Fibroblast of lung (primary cell): ENCODE measurements around the gene RPH3AL. TPM values are rescaled to one million over a fixed set of nuclear protein-coding genes. Genes with fewer than 3 reads are reported as not detected.
"Not testable (repeated sequence)": the region's sequence is repeated elsewhere in the genome, so short reads cannot be mapped to it uniquely, and the experiment has no call there.

Source experiments
- DNase-seq, 2 donors: peaks; one replicate each; pipeline versions ENCODE4 v3.0.0 to v3.0.0-alpha.2; 2010; ENCODE audit warnings: low read depth in 2 of 2
- H2AFZ ChIP-seq: 2 replicates; pipeline ENCODE4 v1.5.1; 2012; ENCODE audit warnings: low read length, control low read depth, inconsistent platforms
- H3K27ac ChIP-seq: 2 replicates; pipeline ENCODE4 v1.5.1; 2011; ENCODE audit warnings: low read length, control low read depth; ENCODE audit not compliant: insufficient read depth
- H3K27me3 ChIP-seq: 2 replicates; pipeline ENCODE4 v1.5.1; 2011; ENCODE audit warnings: mild to moderate bottlenecking, low read length; ENCODE audit not compliant: control insufficient read depth, insufficient read depth
- H3K36me3 ChIP-seq: 2 replicates; pipeline ENCODE4 v1.5.1; 2011; ENCODE audit warnings: low read length; ENCODE audit not compliant: control insufficient read depth, insufficient read depth
- H3K4me1 ChIP-seq: 2 replicates; pipeline ENCODE4 v1.5.1; 2011; ENCODE audit warnings: low read length; ENCODE audit not compliant: control insufficient read depth, insufficient read depth; ENCODE audit errors: extremely low read depth
- H3K4me2 ChIP-seq: 2 replicates; pipeline ENCODE4 v1.5.1; 2011; ENCODE audit warnings: low read length, control low read depth; ENCODE audit not compliant: insufficient read depth; ENCODE audit errors: extremely low read depth
- H3K4me3 ChIP-seq, 4 experiments: fragments of 200-600 bp in 1 of 4; sonication (generic) in 1 of 4; replicated peaks in 1 of 4; 2 replicates each; pipeline ENCODE4 v1.5.1; 2011 to 2016; ENCODE audit warnings: low read length in 4 of 4, low read depth in 3 of 4, mild to moderate bottlenecking in 3 of 4, control low read depth in 2 of 4, inconsistent platforms in 1 of 4, mixed read lengths in 1 of 4; ENCODE audit not compliant: insufficient read depth in 1 of 4; ENCODE audit errors: control extremely low read depth in 1 of 4
- H3K79me2 ChIP-seq: 2 replicates; pipeline ENCODE4 v1.5.1; 2012; ENCODE audit warnings: mild to moderate bottlenecking, low read length, inconsistent platforms; ENCODE audit not compliant: control insufficient read depth, insufficient read depth
- H3K9ac ChIP-seq: 2 replicates; pipeline ENCODE4 v1.5.1; 2011; ENCODE audit warnings: mild to moderate bottlenecking, low read length, control low read depth; ENCODE audit not compliant: insufficient read depth
- H3K9me3 ChIP-seq: 2 replicates; pipeline ENCODE4 v1.5.1; 2012; ENCODE audit warnings: low read depth, low read length; ENCODE audit not compliant: control insufficient read depth, insufficient read depth
- H4K20me1 ChIP-seq: 2 replicates; pipeline ENCODE4 v1.5.1; 2011; ENCODE audit warnings: low read length; ENCODE audit not compliant: control insufficient read depth, insufficient read depth; ENCODE audit errors: extremely low read depth
- CTCF ChIP-seq, 2 donors: IDR thresholded peaks in 1 of 2; conservative IDR thresholded peaks in 1 of 2; 1 replicate in 1 of 2; 2 replicates in 1 of 2; pipeline ENCODE4 v1.5.1; 2011 to 2012; ENCODE audit warnings: low read length in 2 of 2, control low read depth in 1 of 2, inconsistent platforms in 1 of 2, low read depth in 1 of 2, mild to moderate bottlenecking in 1 of 2
- EZH2 ChIP-seq: IDR thresholded peaks from 2 replicates; pipeline ENCODE4 v1.5.1; 2012; ENCODE audit warnings: low read length, control low read depth, mild to moderate bottlenecking; ENCODE audit errors: missing control alignments
- polyA plus RNA-seq, 2 donors: library from polyadenylated mRNA; depleted of rRNA in 1 of 2; stranded (reverse) in 1 of 2; unstranded in 1 of 2; fragments of >200 nt; gene quantifications; 2 replicates each; pipeline ENCODE4 v1.2.1, GENCODE V29; 2011 to 2012; ENCODE audit warnings: missing spikeins in 1 of 2
- total RNA-seq: library from RNA; depleted of rRNA; stranded (reverse); fragments of >200 nt; gene quantifications from 2 replicates; pipeline ENCODE4 v1.2.1, GENCODE V29; 2014

Gene RPH3AL
- total and polyA plus RNA-seq, 2 donors (not counting 1 experiment from before 2014, with no cell fraction given) = 0.49 to 3.0 TPM

GRCh38 chr17:199806-200545, 152.6 kb downstream of the RPH3AL start:
- Histone ChIP-seq H3K79me2 (no peaks in the 10 kb centered on the region), H3K9ac (no peak overlapping the region), H3K27me3 (no peaks in the 10 kb centered on the region), H3K4me3 (no peak overlapping the region), H2AFZ (no peak overlapping the region), H3K9me3 (no peaks in the 10 kb centered on the region), H4K20me1 (no peaks in the 10 kb centered on the region), H3K27ac (no peak overlapping the region), H3K4me2 (no peak overlapping the region), H3K4me1 (no peaks in the 10 kb centered on the region), H3K36me3 (no peaks in the 10 kb centered on the region)
- TF ChIP-seq EZH2 (no peak), CTCF (conservative IDR thresholded peaks at IDR 0.05 in 1 of 2, IDR thresholded peaks at IDR 0.05 in 1 of 2; ENCODE audit: low read depth in 1 of 2, low read length in 2 of 2) (no peak)
- DNase-seq = no peak

GRCh38 chr17:199191-199604, 153.4 kb downstream of the RPH3AL start:
- H3K27ac ChIP-seq = no peak overlapping the region
- TF ChIP-seq EZH2 (no peak), CTCF (conservative IDR thresholded peaks at IDR 0.05 in 1 of 2, IDR thresholded peaks at IDR 0.05 in 1 of 2; ENCODE audit: low read depth in 1 of 2, low read length in 2 of 2) (no peak)
- no peak overlapping the region for H3K9ac ChIP-seq
- H3K4me2 ChIP-seq = no peak overlapping the region
- no peaks in the 10 kb centered on the region for H4K20me1 ChIP-seq
- H3K79me2 ChIP-seq = no peaks in the 10 kb centered on the region
- no peaks in the 10 kb centered on the region for H3K27me3 ChIP-seq
- H3K36me3 ChIP-seq = no peaks in the 10 kb centered on the region
- no peak overlapping the region for H2AFZ ChIP-seq
- H3K9me3 ChIP-seq = no peaks in the 10 kb centered on the region
- no peak overlapping the region for H3K4me3 ChIP-seq
- no peaks in the 10 kb centered on the region for H3K4me1 ChIP-seq
- DNase-seq = peak; percentile 3 to 35

GRCh38 chr17:198225-198624, 154.4 kb downstream of the RPH3AL start:
- H3K4me1 ChIP-seq, H3K4me2 ChIP-seq, H3K9me3 ChIP-seq, H4K20me1 ChIP-seq, H3K27me3 ChIP-seq, H3K27ac ChIP-seq, H3K79me2 ChIP-seq, DNase-seq, H3K36me3 ChIP-seq, H2AFZ ChIP-seq, H3K9ac ChIP-seq, H3K4me3 ChIP-seq: not testable (repeated sequence)
